Stomach (tissue), 9 donors: ENCODE results near the gene C9orf152. TPM values are rescaled to one million over a fixed set of nuclear protein-coding genes. Genes with fewer than 3 reads are reported as not detected.

Experiments used
- DNase-seq, 2 donors: peaks; one replicate each; pipeline versions ENCODE4 v3.0.0 to v3.0.0-alpha.2; 2013 to 2019
- H3K27ac ChIP-seq, 5 donors: fragments of 200-600 bp in 4 of 5; sonication (generic) in 4 of 5; one replicate each; pipeline ENCODE4 v1.5.1; 2013 to 2019; ENCODE audit warnings: mild to moderate bottlenecking in 1 of 5, moderate library complexity in 1 of 5
- H3K27me3 ChIP-seq, 3 donors: fragments of 200-600 bp; sonication (generic); one replicate each; pipeline ENCODE4 v1.5.1; 2017 to 2019; ENCODE audit warnings: mixed run types in 1 of 3
- H3K36me3 ChIP-seq, 4 donors: fragments of 200-600 bp; sonication (generic); 1 replicate in 3 of 4; 2 replicates in 1 of 4; pipeline ENCODE4 v1.5.1; 2016 to 2019
- H3K4me1 ChIP-seq, 4 donors: fragments of 200-600 bp; sonication (generic); one replicate each; pipeline ENCODE4 v1.5.1; 2016 to 2019
- H3K4me3 ChIP-seq, 4 donors: fragments of 200-600 bp; sonication (generic) in 3 of 4; one replicate each; pipeline ENCODE4 v1.5.1; 2016 to 2019; ENCODE audit warnings: mild to moderate bottlenecking in 1 of 4
- H3K9me3 ChIP-seq, 4 donors: fragments of 200-600 bp; sonication (generic); one replicate each; pipeline ENCODE4 v1.5.1; 2016 to 2019
- CTCF ChIP-seq, 7 experiments: fragments of 450-650 bp in 4 of 7; fragments of 200-600 bp in 3 of 7; sonication (generic) in 3 of 7; IDR thresholded peaks; one replicate each; pipeline ENCODE4 v1.5.1; 2016 to 2019; ENCODE audit warnings: antibody characterized with exemption in 7 of 7, control low read depth in 2 of 7, mild to moderate bottlenecking in 1 of 7
- EP300 ChIP-seq: sonication (generic); formaldehyde crosslinking; IDR thresholded peaks from one replicate; pipeline ENCODE4 v1.6.1; 2017; ENCODE audit warnings: antibody characterized with exemption
- POLR2A ChIP-seq, 4 donors: fragments of 450-650 bp; IDR thresholded peaks; one replicate each; pipeline ENCODE4 v1.6.1; 2016; ENCODE audit warnings: antibody characterized with exemption in 4 of 4, control low read depth in 2 of 4, mild to moderate bottlenecking in 1 of 4, moderate library complexity in 1 of 4
- POLR2AphosphoS5 ChIP-seq, 3 donors: sonication (generic); formaldehyde crosslinking; IDR thresholded peaks; one replicate each; pipeline ENCODE4 v1.6.1; 2016; ENCODE audit warnings: antibody characterized with exemption in 3 of 3
- WGBS, 5 donors: extraction: QIAGEN DNeasy Blood & Tissue Kit in 3 of 5; methylation state at CpG; one replicate each; pipeline versions ENCODE4 v1.1.5 to v1.1.7; 2013 to 2018; 5-methylcytosine and 5-hydroxymethylcytosine counted together
- intact Hi-C: fragments of 100-400 bp; cut with DNase I; formaldehyde crosslinking; loops from one replicate; pipeline ENCODE4 v1.15.1; 2023; ENCODE audit warnings: low total_unique reads
- polyA plus RNA-seq, 3 donors: library from polyadenylated mRNA; stranded (reverse); fragments of 200-250 nt; gene quantifications; one replicate each; pipeline ENCODE4 v1.2.3, GENCODE V29; 2013
- total RNA-seq, 5 donors: library from RNA; depleted of rRNA; stranded (reverse); fragments of >200 nt; gene quantifications; one replicate each; pipeline versions ENCODE4 v1.1.0 to v1.2.3, GENCODE V29; 2014 to 2016
- donor health status: healthy with polysubstance abuse.
- donor health status: Bipolar disorder and iron deficiency.
- donor health status: healthy.

C9orf152 gene
- total and polyA plus RNA-seq, 8 donors = 1.7 to 26.8 (median 17.0) TPM; not detected in 1

- no peaks in the 10 kb centered on the region for H3K36me3 ChIP-seq
- TF ChIP-seq EP300 = no peak
- no peak for DNase-seq
- H3K4me3 ChIP-seq = no peak overlapping the region
- intact Hi-C loops = no loop called here
- H3K9me3 ChIP-seq = no peaks in the 10 kb centered on the region
- peak overlapping the region; percentile 67 to 88 (median 83) for H3K27ac ChIP-seq
- WGBS, 5 donors = 40 to 69% (median 54%) methylated on average over 6 of the region's 6 CpGs
- H3K4me1 ChIP-seq = peaks cover 42 to 77% (median 56%) of the 10 kb centered on the region in 4 donors
- no peaks in the 10 kb centered on the region for H3K27me3 ChIP-seq
Measured at GRCh38 chr9:110189559-110190320, 18.2 kb downstream of the C9orf152 start.

- H3K4me3 ChIP-seq = no peak overlapping the region
- 5 to 17% (median 16%) methylated on average over 4 of the region's 4 CpGs for WGBS, 5 donors
- peaks cover 39 to 80% (median 55%) of the 10 kb centered on the region in 4 donors for H3K4me1 ChIP-seq
- TF ChIP-seq EP300 (no peak), CTCF (IDR thresholded peaks at IDR 0.05) (no peak), POLR2A (IDR thresholded peaks at IDR 0.05) (no peak), POLR2AphosphoS5 (IDR thresholded peaks at IDR 0.05) (peak; percentile 73 to 94 (median 89))
- H3K9me3 ChIP-seq = no peaks in the 10 kb centered on the region
- H3K27me3 ChIP-seq = no peaks in the 10 kb centered on the region
- no peaks in the 10 kb centered on the region for H3K36me3 ChIP-seq
- peak; percentile 81 to 85 for DNase-seq
- intact Hi-C loops = no loop called here
- H3K27ac ChIP-seq = peak overlapping the region; percentile 67 to 88 (median 83)
Measured at GRCh38 chr9:110188991-110189390, 19.0 kb downstream of the C9orf152 start.

GRCh38 chr9:110188101-110188500, 19.9 kb downstream of the C9orf152 start:
- H3K27me3 ChIP-seq = no peaks in the 10 kb centered on the region
- WGBS, 5 donors = 56 to 83% (median 68%) methylated on average over 4 of the region's 4 CpGs
- no peaks in the 10 kb centered on the region for H3K36me3 ChIP-seq
- intact Hi-C loops = no loop called here
- H3K27ac ChIP-seq = peak overlapping the region; percentile 12 to 88 (median 83)
- H3K4me3 ChIP-seq = no peak overlapping the region
- no peak for DNase-seq
- no peak for TF ChIP-seq POLR2A (IDR thresholded peaks at IDR 0.05)
- no peak for TF ChIP-seq EP300
- TF ChIP-seq CTCF (IDR thresholded peaks at IDR 0.05) = no peak
- TF ChIP-seq POLR2AphosphoS5 (IDR thresholded peaks at IDR 0.05) = no peak
- peaks cover 35 to 80% (median 54%) of the 10 kb centered on the region in 4 donors for H3K4me1 ChIP-seq
- H3K9me3 ChIP-seq = no peaks in the 10 kb centered on the region

GRCh38 chr9:110187126-110187525, 20.8 kb downstream of the C9orf152 start:
- DNase-seq = no peak
- Histone ChIP-seq H3K9me3 (no peaks in the 10 kb centered on the region), H3K27ac (peak overlapping the region in 3 of 5 donors; percentile 83 to 88 (median 83)), H3K4me1 (peaks cover 30 to 71% (median 45%) of the 10 kb centered on the region in 4 donors), H3K27me3 (no peaks in the 10 kb centered on the region), H3K36me3 (no peaks in the 10 kb centered on the region), H3K4me3 (no peak overlapping the region)
- intact Hi-C loops = no loop called here
- 49 to 77% (median 66%) methylated on average over 2 of the region's 2 CpGs for WGBS, 5 donors
- TF ChIP-seq CTCF (IDR thresholded peaks at IDR 0.05) (no peak), EP300 (no peak), POLR2A (IDR thresholded peaks at IDR 0.05) (no peak), POLR2AphosphoS5 (IDR thresholded peaks at IDR 0.05) (no peak)

GRCh38 chr9:110186254-110186653, 21.7 kb downstream of the C9orf152 start:
- no peak for TF ChIP-seq POLR2A (IDR thresholded peaks at IDR 0.05)
- no peak for TF ChIP-seq CTCF (IDR thresholded peaks at IDR 0.05)
- no peak for TF ChIP-seq POLR2AphosphoS5 (IDR thresholded peaks at IDR 0.05)
- no peak for TF ChIP-seq EP300
- peak overlapping the region in 2 of 5 donors; percentile 14 to 17 for H3K27ac ChIP-seq
- H3K4me3 ChIP-seq = no peak overlapping the region
- DNase-seq = no peak
- H3K36me3 ChIP-seq = no peaks in the 10 kb centered on the region
- intact Hi-C loops = no loop called here
- H3K27me3 ChIP-seq = no peaks in the 10 kb centered on the region
- H3K4me1 ChIP-seq = peaks cover 26 to 62% (median 42%) of the 10 kb centered on the region in 4 donors
- WGBS, 5 donors = 90 to 99% (median 94%) methylated on average over 2 of the region's 2 CpGs
- H3K9me3 ChIP-seq = no peaks in the 10 kb centered on the region
